IMR-90 (cell line): Measurements from ENCODE around the gene RAD51B.

Experiments used
- CEBPB ChIP-seq: IDR thresholded peaks from 2 replicates; pipeline ENCODE4 v1.6.1; 2012; ENCODE audit warnings: low read depth, low read length, improper control_type of control experiment
- MAFK ChIP-seq: IDR thresholded peaks from 2 replicates; pipeline ENCODE4 v1.6.1; 2012; ENCODE audit warnings: low read depth, low read length, improper control_type of control experiment
- NFE2L2 ChIP-seq: fragments of 150-350 bp; IDR thresholded peaks from 2 replicates; pipeline ENCODE4 v1.6.1; 2016; ENCODE audit warnings: low read depth, mild to moderate bottlenecking, low read length
- POLR2A ChIP-seq: IDR thresholded peaks from 2 replicates; pipeline ENCODE4 v1.6.1; 2012; ENCODE audit warnings: mild to moderate bottlenecking, low read depth, low read length
- RAD21 ChIP-seq: IDR thresholded peaks from 2 replicates; pipeline ENCODE4 v1.6.1; 2012; ENCODE audit warnings: low read length, improper control_type of control experiment
- RFX5 ChIP-seq: IDR thresholded peaks from 2 replicates; pipeline ENCODE4 v1.8.0; 2012; ENCODE audit warnings: low read depth, mild to moderate bottlenecking, low read length, moderate library complexity
- TF ChIP-seq, protein P1 (sequence below): conservative IDR thresholded peaks from 2 replicates; pipeline ENCODE4 v1.5.1; 2012; ENCODE audit warnings: mild to moderate bottlenecking, low read depth, low read length, improper control_type of control experiment

DNA sequence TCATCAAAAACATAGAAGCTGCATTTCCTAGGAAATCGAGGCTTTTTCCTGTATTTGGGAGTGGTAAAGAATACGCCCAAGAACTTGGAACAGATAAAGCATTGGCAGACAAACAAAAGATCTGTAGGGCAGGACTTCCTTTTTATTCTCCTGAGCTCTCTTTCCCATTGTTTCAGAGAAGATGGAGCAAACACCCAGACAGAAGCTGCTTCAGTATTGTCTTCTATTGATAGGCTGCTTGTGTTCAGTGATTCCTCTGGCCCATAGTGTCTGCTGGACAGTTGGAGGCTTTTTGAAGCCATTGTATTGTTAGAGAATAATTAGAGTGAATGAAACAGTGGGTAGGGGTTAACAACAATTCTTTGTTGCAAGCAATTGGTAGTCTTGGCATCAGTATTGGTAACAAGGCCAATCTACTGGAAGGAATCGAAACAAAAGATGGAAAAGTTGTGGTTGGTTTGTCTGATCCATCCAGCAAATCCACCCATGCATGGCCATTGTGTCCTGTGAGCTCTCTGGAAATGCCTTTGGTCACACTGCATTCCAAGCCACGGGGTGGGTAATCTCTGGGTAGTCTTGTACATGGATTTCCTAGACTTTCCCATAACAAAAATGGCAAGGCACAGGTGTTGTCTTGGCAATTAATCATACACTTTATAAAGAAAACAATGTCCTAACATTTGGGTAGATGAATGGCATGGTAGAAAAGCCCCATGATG lies 424.8 kb downstream of the RAD51B start:
- TF ChIP-seq, protein P1, sequence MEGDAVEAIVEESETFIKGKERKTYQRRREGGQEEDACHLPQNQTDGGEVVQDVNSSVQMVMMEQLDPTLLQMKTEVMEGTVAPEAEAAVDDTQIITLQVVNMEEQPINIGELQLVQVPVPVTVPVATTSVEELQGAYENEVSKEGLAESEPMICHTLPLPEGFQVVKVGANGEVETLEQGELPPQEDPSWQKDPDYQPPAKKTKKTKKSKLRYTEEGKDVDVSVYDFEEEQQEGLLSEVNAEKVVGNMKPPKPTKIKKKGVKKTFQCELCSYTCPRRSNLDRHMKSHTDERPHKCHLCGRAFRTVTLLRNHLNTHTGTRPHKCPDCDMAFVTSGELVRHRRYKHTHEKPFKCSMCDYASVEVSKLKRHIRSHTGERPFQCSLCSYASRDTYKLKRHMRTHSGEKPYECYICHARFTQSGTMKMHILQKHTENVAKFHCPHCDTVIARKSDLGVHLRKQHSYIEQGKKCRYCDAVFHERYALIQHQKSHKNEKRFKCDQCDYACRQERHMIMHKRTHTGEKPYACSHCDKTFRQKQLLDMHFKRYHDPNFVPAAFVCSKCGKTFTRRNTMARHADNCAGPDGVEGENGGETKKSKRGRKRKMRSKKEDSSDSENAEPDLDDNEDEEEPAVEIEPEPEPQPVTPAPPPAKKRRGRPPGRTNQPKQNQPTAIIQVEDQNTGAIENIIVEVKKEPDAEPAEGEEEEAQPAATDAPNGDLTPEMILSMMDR = no peak
- TF ChIP-seq RFX5 = no peak
- TF ChIP-seq CEBPB = no peak
- TF ChIP-seq POLR2A = no peak
- TF ChIP-seq NFE2L2 = no peak
- no peak for TF ChIP-seq MAFK
- no peak for TF ChIP-seq RAD21
